Cerebellar cortex (tissue), 1 donor: Measurements from ENCODE around the gene CSTPP1.
A peak's percentile ranks its signal among the peaks of the same experiment; 100 is the strongest.

ENCODE experiments used
- DNase-seq: peaks from one replicate; pipeline ENCODE4 v3.0.0-alpha.2; 2015; ENCODE audit warnings: low spot score

The CSTPP1 gene

GRCh38 chr11:47161134-47161854 lies 224.7 kb downstream of the CSTPP1 start:
- peak; percentile 78 for DNase-seq

DNA sequence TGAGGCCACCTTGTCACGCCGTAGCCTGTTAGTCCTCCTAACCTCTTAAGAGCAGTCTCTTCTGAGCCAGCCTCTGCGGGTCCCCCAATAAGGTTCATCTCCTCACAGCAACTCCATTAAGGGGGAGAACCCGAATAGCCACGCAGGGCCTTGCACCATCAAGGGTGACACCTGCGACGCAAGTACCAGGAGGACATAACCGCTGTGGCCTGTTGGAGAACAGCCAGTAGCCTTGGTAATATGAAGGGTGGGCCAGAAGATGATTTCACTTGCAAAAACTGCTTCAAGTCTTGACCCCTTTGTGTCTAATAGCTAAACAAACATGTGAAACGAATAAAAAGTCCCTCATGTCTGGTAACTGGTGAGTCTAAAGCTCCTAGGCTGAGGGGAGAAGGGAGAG lies 225.3 kb downstream of the CSTPP1 start:
- no peak for DNase-seq

- no peak for DNase-seq
Measured at GRCh38 chr11:47162426-47162825, 225.9 kb downstream of the CSTPP1 start.

- DNase-seq: no peak
Measured at GRCh38 chr11:47163193-47163592, 226.6 kb downstream of the CSTPP1 start.

GRCh38 chr11:47163898-47164297 lies 227.3 kb downstream of the CSTPP1 start:
- DNase-seq: no peak

DNA sequence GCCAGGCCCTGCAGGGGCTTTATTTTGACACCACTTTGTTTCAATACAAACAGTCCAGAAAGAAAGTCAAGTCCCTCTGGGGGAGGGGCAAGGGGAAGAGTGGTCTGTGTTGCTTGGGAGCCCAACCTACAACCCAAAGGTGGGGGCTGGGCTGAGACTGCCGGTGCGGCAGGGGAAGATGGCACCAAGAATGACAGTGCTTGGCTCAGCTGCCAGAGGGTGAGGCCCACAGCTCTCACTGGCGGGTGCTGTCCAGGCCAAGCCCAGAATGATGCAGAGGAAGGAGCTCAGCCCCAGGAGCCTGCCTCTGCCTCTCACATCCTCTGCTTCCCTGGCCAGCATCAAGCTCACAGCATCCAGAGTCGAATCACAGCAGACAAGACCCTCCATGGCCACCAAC lies 227.8 kb downstream of the CSTPP1 start:
- DNase-seq: no peak

DNA sequence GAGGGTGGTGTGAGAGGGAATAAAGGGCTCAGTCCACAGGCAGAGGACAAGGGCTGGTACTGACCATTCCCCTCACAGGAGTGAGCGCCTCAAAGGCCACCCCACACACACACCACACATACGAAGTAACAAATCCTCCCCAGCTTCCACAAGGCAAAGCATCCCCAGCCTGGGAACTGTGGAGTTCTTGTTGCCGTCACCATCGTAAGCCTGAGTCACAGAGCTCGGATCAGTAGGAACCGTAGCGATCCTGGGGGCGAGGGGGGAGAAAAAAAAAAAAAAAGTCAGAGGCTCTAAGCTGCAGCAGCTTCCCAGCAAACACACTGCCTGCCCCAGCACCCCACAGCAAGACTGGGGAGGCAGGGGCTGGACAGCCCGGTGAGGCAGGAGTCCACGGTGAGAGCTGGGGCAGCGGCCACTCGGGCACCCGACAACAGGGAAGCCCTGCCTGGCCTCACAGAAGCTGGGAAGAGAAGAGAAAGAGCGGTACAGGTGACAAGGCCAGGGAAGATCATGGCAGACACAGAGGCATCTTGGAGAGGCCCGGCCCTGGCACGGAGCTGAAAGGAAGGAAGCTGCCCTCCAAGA lies 228.8 kb downstream of the CSTPP1 start:
- no peak for DNase-seq

- DNase-seq: no peak
Measured at GRCh38 chr11:47166368-47166767, 229.8 kb downstream of the CSTPP1 start.

- no peak for DNase-seq
Measured at GRCh38 chr11:47171061-47171838, 234.7 kb downstream of the CSTPP1 start.

- no peak for DNase-seq
Measured at GRCh38 chr11:47171856-47172255, 235.3 kb downstream of the CSTPP1 start.

DNA sequence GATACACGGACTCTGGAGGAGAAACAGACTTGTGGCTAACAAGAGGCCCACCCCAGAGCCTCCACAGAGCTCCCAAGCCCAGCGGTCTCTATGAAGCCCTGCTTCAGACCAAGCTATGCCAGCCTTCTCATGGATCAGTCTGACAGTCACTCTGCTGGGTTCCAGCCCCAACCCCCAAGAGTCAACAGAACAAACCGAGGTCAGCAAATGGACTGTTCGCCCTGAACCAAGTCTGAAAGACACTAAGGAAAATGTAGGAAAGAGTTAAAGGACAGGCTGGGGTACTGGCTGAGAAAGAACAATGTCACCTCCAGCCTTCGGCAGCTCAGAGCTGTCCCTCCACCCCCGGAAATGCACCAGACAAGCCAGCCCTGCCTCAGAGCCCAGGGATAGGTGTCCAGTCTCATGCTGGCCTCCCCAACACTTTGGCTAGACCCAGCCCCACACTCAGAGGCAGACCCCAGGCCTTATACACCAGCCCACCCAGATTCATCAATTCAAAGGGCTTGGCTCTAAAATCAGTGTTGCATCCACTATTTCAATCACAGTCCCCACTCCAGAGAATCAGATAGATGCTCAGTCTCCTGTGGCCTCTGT lies 236.3 kb downstream of the CSTPP1 start:
- DNase-seq: no peak

GRCh38 chr11:47175746-47176327 lies 239.3 kb downstream of the CSTPP1 start:
- DNase-seq: no peak

DNA sequence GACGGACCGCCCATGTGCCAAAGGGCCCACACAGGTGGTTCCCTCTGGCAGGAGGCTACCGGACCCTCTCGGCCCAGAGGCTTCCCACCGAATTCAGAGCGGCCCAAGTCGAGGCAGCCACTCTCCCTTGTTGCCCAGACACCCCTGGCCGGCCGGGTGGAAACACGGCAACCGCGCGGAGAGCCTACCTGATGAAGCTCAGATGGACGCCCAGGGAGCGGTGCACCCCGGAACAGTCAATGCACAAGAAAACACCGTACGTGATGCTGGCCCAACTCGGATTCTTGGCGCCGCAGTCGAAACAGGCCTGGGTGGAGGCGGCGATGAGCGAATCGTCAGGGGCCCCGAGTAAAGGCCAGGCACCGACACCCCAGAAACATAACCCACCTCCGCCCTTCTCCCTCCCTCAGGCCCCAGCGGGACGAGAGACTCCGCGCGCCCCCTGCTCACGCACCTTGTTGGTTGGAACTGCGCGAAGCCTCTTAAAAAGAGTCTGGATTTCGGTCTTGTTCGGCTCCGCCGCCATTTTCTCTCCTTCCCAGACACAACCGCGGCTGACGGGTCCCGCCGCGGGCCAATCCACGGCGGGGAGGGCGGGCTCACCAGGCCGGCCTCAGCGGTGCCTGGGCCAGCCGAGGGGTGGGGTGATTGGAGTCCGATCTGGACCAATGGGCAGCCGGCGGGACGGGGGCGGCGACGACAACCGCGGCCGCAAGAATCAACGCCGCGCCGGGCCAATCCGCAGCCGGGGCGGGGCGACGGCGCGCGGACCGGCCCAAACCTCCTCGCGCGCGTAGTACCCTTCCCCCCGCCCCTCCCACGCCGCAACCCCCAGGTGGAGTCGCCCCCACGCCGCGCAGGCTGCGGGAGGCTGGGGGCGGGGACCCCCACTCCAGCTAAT lies 240.0 kb downstream of the CSTPP1 start, which contains the start of gene ARFGAP2:
Gene ARFGAP2, minus strand, starts transcription at position 552 of the 901 bp plus-strand sequence. Its CDS starts 26 bp downstream, at position 526.
- peak; percentile 96 for DNase-seq

DNA sequence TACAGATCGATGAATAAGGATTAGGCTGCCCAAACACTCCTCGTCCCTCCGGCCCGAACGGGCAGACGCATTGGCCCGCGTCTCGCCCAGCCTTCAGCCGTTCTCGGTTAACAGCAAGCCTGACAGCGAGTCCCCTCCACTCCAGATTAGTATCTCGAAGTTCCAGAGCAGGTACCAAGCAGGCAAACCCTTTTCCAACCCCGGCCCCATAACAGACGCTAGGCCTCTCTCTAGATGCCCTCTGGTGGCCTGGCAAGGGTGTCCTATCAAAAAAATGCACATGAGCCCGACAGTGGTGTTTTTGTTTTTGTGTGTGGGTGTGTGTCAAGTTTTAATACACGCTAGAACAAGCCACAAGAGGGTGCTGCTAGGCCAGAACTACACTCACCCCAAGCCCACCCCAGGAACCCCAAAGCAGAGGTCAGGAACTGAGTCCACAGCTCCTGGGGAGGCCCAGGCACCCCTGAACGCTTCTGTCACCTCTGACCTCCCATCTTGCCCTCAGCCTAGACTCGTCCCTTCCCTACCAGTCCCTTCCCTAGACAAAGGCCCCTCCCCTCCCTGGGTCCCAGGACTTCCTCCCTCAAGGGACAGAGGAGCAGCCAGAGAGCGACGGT lies 240.8 kb downstream of the CSTPP1 start:
- peak; percentile 84 for DNase-seq

DNA sequence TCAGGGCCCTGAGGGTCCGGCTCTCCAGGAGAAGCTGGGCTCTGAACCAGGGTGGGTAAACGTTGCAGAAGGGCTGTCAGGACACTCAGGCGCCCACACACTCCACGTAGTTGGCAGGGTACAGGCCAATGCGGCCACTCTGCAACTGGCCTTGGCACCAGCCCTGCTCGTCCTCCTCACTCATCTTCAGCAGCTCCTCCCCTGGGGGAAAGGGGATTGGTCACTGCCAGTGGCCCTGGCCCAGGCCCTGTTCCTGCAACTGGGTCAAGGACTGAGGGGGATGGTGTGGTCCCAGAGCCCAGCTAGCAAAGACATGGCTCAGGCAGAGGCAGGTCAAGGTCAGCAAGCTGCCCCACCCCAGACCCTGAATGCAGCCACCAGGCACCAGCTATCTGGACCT lies 241.3 kb downstream of the CSTPP1 start:
- DNase-seq: no peak

GRCh38 chr11:47178316-47178715 lies 241.8 kb downstream of the CSTPP1 start:
- no peak for DNase-seq

DNA sequence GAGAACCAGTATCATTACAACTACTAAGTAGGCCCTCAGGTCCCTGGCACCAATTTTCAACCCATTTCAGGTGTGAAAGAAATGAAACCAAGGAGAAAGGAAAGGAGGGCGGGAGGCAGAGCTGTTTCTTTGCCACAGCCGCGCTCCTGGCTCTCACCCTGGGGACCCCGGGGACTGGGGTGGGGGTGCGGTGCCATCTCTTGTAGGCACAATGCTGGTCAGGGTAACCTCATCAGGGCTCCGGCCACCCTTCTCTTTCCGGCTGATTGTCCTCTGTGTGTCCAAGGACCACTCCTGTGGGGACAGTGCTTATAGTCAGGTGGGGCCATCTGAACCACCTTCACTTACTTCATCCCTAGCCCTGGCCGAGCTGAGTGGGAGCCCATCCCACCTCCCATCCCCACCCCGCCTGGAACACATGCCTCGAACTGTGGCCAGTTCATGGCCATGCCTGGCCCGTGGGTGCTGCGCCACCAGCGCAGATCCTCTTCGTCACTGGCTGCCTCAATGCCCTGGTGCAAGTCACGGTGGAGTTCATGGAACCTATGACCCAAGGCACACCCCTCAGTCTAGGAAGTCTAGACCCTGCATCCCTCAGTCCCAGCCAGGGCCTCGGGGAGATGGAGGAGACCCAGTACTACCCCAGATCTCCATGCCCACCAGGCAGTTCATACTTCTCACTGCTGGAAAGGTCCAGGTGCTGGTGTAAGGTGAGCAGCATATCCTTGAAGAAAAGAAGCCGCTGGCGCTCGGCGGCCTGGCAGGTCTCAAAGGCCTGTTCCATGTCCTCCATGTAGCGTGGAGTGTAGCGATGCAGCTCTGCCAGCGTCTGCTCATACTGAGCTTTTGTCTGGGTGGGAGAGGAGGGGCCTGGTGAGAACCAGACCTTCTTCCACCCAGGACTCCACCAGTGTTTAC lies 242.4 kb downstream of the CSTPP1 start:
- no peak for DNase-seq

DNA sequence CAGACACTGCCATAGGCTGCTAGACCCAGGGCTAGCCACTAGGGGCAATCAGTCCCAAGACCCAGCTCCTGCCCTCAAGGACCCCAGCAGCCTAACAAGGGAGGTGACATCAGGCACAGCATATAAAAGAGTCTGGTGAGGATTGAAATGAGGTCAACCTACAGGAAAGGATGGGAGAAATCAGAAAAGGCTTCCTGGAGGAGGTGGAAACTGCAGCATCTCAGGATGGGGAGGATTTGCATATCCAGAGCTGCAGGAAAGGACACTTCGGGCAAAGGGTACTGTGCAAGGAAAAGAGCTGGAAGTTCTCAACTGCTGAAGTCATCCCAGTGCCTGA lies 243.1 kb downstream of the CSTPP1 start:
- DNase-seq: peak; percentile 59

DNA sequence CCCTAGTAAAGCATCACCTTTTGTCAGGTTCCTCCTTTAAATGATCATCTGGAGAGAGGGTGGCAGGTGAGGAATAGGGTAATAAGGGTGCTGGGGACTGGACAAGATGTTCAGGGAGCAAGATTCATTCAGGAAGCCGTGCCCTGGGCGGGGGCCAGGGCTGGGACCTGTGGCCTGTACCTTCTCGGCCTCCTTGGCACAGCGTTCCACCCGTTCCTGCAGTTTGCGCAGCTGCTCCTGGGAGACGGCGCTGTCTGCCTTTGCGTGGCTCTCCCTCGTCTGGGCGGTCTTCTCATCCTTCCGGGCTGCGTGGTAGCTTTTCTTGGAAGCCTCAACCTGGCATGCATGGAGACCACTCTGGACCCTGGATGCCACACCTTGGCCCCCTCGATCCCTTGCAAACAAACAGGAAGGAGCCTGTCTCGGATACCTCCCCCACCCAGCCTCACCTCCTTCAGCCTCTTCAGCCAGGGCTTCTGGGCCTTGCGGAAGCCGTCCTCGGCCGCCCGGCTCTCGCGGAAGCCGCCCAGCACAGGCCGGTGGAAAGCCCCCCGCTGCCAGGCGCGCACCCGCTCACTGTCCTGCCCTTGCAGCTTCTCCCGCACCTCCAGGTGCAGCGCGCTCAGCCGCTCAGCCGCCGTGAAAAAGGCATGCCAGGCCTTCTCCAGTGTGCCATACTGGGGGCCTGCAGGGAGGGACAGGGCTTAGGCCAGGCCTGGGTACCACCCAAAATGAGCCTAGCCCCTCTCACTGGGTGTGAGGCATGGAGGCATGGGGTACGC lies 243.6 kb downstream of the CSTPP1 start:
- no peak for DNase-seq
